Activated effector memory CD4-positive, alpha-beta T cell treated with Interleukin-2 at 50 U/mL for 16 hours (primary cell): ENCODE data around the gene PLA2G12A.

Source experiments
- DNase-seq: peaks from one replicate; pipeline ENCODE4 v3.0.0-alpha.2; 2020

The PLA2G12A gene

GRCh38 chr4:109676886-109677285 is 53.0 kb downstream of the PLA2G12A start:
- no peak for DNase-seq

GRCh38 chr4:109675843-109676242 is 54.0 kb downstream of the PLA2G12A start:
- no peak for DNase-seq

GRCh38 chr4:109675181-109675580 is 54.7 kb downstream of the PLA2G12A start:
- no peak for DNase-seq

- DNase-seq: no peak
These were observed 56.6 kb downstream of the PLA2G12A start for GRCh38 chr4:109673303-109673702.

- no peak for DNase-seq
These were observed 57.5 kb downstream of the PLA2G12A start for GRCh38 chr4:109672169-109672930.

GRCh38 chr4:109671350-109671749 is 58.5 kb downstream of the PLA2G12A start:
- DNase-seq: no peak

- no peak for DNase-seq
These were observed 63.9 kb downstream of the PLA2G12A start for GRCh38 chr4:109665783-109666485.

GRCh38 chr4:109662771-109663170 is 67.1 kb downstream of the PLA2G12A start:
- DNase-seq: no peak

- DNase-seq: no peak
These were observed 67.8 kb downstream of the PLA2G12A start for GRCh38 chr4:109662116-109662515.
